Keratinocyte (primary cell): ENCODE measurements around the gene MN1.

ENCODE experiments used
- EZH2 ChIP-seq: IDR thresholded peaks from one replicate; pipeline ENCODE4 v1.6.1; 2012; ENCODE audit warnings: inconsistent platforms, mild to moderate bottlenecking, low read length, moderate library complexity
- TF ChIP-seq, protein P1 (sequence below), 3 experiments: IDR thresholded peaks in 1 of 3; conservative IDR thresholded peaks in 1 of 3; optimal IDR thresholded peaks in 1 of 3; 2 replicates in 2 of 3; 3 replicates in 1 of 3; pipeline versions ENCODE3 to v1.5.1; 2011; ENCODE audit warnings: low read length in 3 of 3, mild to moderate bottlenecking in 3 of 3, moderate library complexity in 2 of 3, control low read depth in 1 of 3, inconsistent platforms in 1 of 3; ENCODE audit not compliant: insufficient read depth in 2 of 3; ENCODE audit errors: extremely low read depth in 1 of 3

GRCh38 chr22:27698813-27699212 is 102.7 kb downstream of the MN1 start:
- no peak for TF ChIP-seq EZH2
- TF ChIP-seq, protein P1, sequence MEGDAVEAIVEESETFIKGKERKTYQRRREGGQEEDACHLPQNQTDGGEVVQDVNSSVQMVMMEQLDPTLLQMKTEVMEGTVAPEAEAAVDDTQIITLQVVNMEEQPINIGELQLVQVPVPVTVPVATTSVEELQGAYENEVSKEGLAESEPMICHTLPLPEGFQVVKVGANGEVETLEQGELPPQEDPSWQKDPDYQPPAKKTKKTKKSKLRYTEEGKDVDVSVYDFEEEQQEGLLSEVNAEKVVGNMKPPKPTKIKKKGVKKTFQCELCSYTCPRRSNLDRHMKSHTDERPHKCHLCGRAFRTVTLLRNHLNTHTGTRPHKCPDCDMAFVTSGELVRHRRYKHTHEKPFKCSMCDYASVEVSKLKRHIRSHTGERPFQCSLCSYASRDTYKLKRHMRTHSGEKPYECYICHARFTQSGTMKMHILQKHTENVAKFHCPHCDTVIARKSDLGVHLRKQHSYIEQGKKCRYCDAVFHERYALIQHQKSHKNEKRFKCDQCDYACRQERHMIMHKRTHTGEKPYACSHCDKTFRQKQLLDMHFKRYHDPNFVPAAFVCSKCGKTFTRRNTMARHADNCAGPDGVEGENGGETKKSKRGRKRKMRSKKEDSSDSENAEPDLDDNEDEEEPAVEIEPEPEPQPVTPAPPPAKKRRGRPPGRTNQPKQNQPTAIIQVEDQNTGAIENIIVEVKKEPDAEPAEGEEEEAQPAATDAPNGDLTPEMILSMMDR (optimal IDR thresholded peaks at IDR 0.05 in 1 of 3, IDR thresholded peaks at IDR 0.05 in 1 of 3, conservative IDR thresholded peaks at IDR 0.05 in 1 of 3; ENCODE audit: extremely low read depth in 1 of 3, insufficient read depth in 2 of 3, low read length in 3 of 3): no peak
